Endothelial cell of umbilical vein (primary cell): Measurements from ENCODE around the gene NFIA.

Experiments used
- CTCF ChIP-seq, 2 donors: IDR thresholded peaks; 1 replicate in 1 of 2; 2 replicates in 1 of 2; pipeline ENCODE4 v1.5.1; 2011; ENCODE audit warnings: low read length in 2 of 2, mild to moderate bottlenecking in 2 of 2, moderate library complexity in 2 of 2, control low read depth in 1 of 2, inconsistent platforms in 1 of 2, low read depth in 1 of 2; ENCODE audit not compliant: insufficient read depth in 1 of 2; ENCODE audit errors: extremely low read depth in 1 of 2
- POLR2AphosphoS5 ChIP-seq: IDR thresholded peaks from 2 replicates; pipeline ENCODE4 v1.6.1; 2012; ENCODE audit warnings: low read depth, mild to moderate bottlenecking, control low read depth, low read length, moderate library complexity; ENCODE audit not compliant: insufficient read depth

GRCh38 chr1:61420243-61420642 lies 337.9 kb downstream of the NFIA start:
- no peak for TF ChIP-seq CTCF (IDR thresholded peaks at IDR 0.05; ENCODE audit: extremely low read depth in 1 of 2, insufficient read depth in 1 of 2, low read depth in 1 of 2, low read length in 2 of 2)
- no peak for TF ChIP-seq POLR2AphosphoS5
